ENCODE measurements around the gene RBX1.
"Not testable (repeated sequence)": the region's sequence is repeated elsewhere in the genome, so short reads cannot be mapped to it uniquely, and the experiment has no call there.

Gene RBX1

GRCh38 chr22:40950962-40951794, at the start of gene RBX1:
Gene RBX1 (plus strand): TSS chr22:40951378. CDS start chr22:40951399, 21 bp downstream.
- peak; percentile 98 for DNase-seq

GRCh38 chr22:40904101-40904500, 47.1 kb upstream of the RBX1 start:
- DNase-seq, result no peak

DNA sequence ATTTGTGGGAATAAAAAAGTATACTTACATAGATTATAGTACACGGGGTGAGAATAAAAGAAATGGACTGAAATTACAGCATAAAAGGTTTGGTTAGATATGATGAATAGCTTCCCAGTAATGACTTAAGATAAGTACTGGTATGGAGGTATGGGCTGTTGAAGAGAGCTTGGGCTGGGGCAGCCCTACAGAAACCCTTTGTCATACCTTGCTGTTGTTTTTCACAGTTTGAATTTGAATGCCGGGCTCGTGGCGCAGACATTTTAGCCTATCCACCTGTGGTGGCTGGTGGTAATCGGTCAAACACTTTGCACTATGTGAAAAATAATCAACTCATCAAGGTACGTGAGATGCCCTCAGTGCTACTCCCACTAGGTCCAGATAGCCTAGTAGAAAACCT, 42.3 kb upstream of the RBX1 start:
- no peak for DNase-seq

DNA sequence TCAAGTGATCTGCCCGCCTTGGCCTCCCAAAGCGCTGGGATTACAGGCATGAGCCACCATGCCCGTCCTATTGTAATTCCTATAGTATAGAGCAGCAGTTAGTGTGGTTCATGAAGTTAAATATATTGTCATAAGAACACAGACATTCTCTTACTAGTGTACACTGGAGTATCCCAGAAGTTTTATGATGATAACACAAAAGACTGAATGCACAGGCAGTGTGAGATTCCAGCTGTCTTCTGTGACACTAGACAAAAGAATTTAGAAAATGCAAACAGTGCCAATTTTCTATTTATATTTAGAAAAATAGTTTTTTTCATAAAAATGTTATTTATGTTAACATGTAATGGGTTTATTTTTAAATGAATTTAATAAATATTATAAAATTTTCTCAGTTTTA, 39.4 kb upstream of the RBX1 start:
- DNase-seq, result no peak

- not testable (repeated sequence) for DNase-seq
Observed at GRCh38 chr22:40912987-40913386, 38.2 kb upstream of the RBX1 start.

DNA sequence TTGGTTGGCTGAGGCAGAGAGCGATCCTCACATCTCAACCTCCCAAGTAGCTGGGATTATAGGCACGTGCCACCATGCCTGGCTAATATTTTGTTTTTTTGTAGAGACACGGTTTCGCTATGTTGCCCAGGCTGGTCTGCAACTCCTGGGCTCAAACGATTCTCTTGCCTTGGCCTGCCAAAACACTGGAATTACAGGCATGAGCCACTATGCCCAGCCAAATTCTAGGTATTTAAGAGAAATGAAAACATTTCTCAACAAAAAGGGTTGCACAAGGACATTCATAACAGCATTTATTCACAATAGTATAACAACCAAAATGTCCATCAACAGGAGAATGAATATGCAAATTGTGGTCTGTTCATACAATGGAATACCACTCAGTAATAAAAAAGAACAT, 31.7 kb upstream of the RBX1 start:
- no peak for DNase-seq

GRCh38 chr22:40920526-40920925, 30.7 kb upstream of the RBX1 start:
- no peak for DNase-seq

GRCh38 chr22:40922484-40923303, 28.5 kb upstream of the RBX1 start:
- peak; percentile 82 for DNase-seq

GRCh38 chr22:40928657-40929056, 22.5 kb upstream of the RBX1 start:
- DNase-seq, result peak; percentile 71

DNA sequence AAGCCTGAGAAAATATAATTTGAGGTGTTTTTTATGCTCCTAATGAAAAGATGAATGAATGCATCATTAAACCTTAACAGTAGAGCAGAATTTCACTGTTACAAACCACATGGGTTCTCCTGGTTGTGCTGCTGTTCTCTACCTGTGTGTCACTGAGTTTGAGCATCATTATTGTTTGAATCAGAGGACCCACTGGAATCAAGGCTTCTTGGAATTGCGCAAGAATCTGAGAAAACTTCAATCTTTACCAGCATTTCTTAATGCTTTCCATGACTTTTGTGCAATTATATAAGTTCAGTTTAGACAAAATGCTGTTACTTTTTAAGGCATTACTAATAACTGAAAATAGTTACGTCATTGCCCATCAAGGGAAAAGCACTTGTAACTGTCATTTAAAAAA, 18.8 kb upstream of the RBX1 start:
- DNase-seq, result no peak

- DNase-seq, result no peak
Observed at GRCh38 chr22:40939202-40939601, 12.0 kb upstream of the RBX1 start.

DNA sequence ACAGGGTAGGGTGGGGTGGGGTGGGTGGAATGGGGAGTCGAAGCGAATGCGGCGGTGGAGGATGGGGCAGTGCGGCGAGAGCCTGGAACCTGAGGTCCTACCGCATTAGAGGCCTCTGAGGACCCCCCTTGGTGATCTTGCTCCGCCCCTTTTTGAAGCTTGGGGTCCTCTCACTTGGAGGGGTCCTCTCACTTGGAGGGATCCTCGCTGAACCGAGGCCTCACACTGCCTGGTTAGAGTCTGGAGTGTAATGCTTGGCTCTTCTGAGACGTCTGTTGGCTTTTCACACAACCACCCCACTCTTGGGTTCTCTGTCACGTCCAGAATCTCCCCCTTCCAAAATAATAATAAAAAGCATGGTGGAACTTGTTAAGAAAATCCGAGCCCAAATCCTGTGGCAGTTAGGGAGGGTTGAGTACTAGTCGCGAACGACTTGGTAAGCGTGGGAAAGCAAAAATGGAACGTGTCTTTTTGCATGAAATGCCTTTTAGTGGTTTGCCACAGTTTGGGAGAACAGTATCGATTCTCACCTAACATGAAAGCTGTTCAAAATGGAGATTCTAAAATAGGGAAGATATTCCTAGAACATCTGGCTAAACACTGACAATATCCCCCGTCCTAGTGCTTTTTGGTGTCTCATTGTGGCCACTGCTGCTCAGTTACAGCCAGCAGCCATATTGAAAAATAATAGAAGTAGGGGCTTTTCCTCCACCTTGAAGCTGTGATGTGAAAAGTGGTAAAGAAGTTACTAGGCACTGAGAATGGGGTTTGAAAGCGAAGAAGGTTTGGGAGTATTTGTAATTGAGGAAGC, 822 bp downstream of the RBX1 start:
- DNase-seq, result peak; percentile 64

GRCh38 chr22:40953471-40953870, 2.3 kb downstream of the RBX1 start:
- DNase-seq, result peak; percentile 27

GRCh38 chr22:40954113-40954512, 2.9 kb downstream of the RBX1 start:
- no peak for DNase-seq

- DNase-seq, result no peak
Observed at GRCh38 chr22:40955571-40955970, 4.4 kb downstream of the RBX1 start.

DNA sequence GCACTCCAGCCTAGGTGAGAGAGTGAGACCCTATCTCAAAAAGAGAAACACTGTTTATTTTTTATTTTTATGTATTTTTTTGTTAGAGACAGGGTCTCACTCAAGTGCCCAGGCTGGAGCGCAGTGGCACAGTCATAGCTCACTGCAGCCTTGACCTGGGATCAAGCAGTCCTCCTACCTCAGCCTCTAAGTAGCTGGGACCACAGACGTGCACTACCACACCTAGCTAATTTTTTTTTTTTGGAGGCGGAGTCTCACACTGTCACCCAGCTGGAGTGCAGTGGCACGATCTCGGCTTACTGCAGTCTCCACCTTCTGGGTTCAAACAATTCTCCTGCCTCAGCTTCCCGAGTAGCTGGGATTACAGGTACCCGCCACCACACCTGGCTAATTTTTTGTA, 6.4 kb downstream of the RBX1 start:
- no peak for DNase-seq

GRCh38 chr22:40958299-40958698, 7.1 kb downstream of the RBX1 start:
- DNase-seq, result no peak

GRCh38 chr22:40960145-40960544, 9.0 kb downstream of the RBX1 start:
- no peak for DNase-seq

- DNase-seq, result peak; percentile 76
Observed at GRCh38 chr22:40965936-40966725, 15.0 kb downstream of the RBX1 start.

GRCh38 chr22:40966726-40967085, 15.5 kb downstream of the RBX1 start:
- peak; percentile 74 for DNase-seq

DNA sequence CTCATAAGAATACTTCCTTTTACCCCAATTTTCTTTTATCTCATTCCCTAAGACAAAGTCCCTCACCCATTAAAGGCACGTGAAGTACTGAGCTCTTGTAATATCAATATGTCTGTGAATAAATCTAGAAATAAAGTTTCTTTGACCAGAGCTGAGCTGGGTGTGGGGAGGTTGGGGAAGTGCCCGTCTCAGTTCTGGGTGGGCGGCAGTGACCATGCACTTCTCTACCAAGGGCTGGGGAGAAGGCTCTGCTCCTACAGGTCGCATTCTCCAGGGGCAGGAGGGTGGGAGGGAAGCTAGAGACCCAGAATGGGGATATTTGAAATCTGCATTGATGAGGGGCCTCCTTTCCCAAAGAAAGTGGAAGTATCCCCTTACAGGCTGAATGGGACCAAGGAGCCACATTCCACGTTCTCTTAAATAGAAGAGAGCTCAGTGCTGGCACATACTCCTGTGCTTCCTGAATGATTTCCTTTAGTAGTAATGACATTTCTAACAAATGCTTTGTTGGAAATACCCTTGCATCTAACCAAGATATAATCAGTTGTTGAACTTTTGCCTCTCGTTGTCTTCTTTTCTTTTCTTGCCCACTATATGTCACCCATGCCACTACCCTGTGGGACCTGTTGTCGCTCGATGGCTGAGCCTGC, 16.1 kb downstream of the RBX1 start:
- DNase-seq, result no peak

- DNase-seq, result no peak
Observed at GRCh38 chr22:40972587-40972986, 21.4 kb downstream of the RBX1 start.
